K562 (cell line): ENCODE measurements around the gene NPB. TPM values are rescaled to one million over a fixed set of nuclear protein-coding genes. Genes with fewer than 3 reads are reported as not detected.

ENCODE experiments used
- ATF4 ChIP-seq: fragments of 450-650 bp; formaldehyde crosslinking; IDR thresholded peaks from 2 replicates; pipeline ENCODE4 v1.4.0; 2022; ENCODE audit warnings: mild to moderate bottlenecking, moderate library complexity
- CHD2 ChIP-seq: IDR thresholded peaks from 2 replicates; pipeline ENCODE4 v1.6.1; 2011; ENCODE audit warnings: low read depth, low read length
- FOXA1 ChIP-seq: fragments of 450-650 bp; IDR thresholded peaks from 2 replicates; pipeline ENCODE4 v1.6.1; 2016; ENCODE audit warnings: mild to moderate bottlenecking, borderline replicate concordance
- GTF2A2 ChIP-seq: IDR thresholded peaks from 2 replicates; pipeline ENCODE4 v1.6.1; 2016; ENCODE audit warnings: mild to moderate bottlenecking, missing genetic modification characterization, missing compliant biosample characterization
- HMBOX1 ChIP-seq: sonication (generic); IDR thresholded peaks from 2 replicates; pipeline ENCODE4 v1.6.1; 2016
- HNRNPK ChIP-seq: fragments of 200-400 bp; formaldehyde crosslinking; IDR thresholded peaks from one replicate; pipeline ENCODE4 v1.6.1; 2018; ENCODE audit warnings: mild to moderate bottlenecking, low read depth, low read length; ENCODE audit not compliant: poor library complexity, severe bottlenecking
- HOXB6 ChIP-seq: fragments of 250-450 bp; sonication (Bioruptor Pico); IDR thresholded peaks from 2 replicates; pipeline ENCODE4 v1.5.1; 2022; ENCODE audit warnings: mild to moderate bottlenecking, borderline replicate concordance
- MCM2 ChIP-seq: fragments of 450-650 bp; IDR thresholded peaks from 2 replicates; pipeline ENCODE4 v1.6.1; 2017; ENCODE audit warnings: low read depth, mild to moderate bottlenecking
- MTA2 ChIP-seq: fragments of 450-650 bp; IDR thresholded peaks from 2 replicates; pipeline ENCODE4 v1.6.1; 2016; ENCODE audit warnings: low read depth
- MYC ChIP-seq, 2 experiments: fragments of 250-450 bp in 1 of 2; sonication (Bioruptor Pico) in 1 of 2; IDR thresholded peaks; 2 replicates each; pipeline versions ENCODE4 v1.5.1 to v1.6.1; 2012 to 2021; ENCODE audit warnings: low read depth in 2 of 2, borderline replicate concordance in 1 of 2, improper control_type of control experiment in 1 of 2, low read length in 1 of 2, mild to moderate bottlenecking in 1 of 2, moderate library complexity in 1 of 2
- NFIX ChIP-seq: fragments of 250-450 bp; sonication (Bioruptor Pico); IDR thresholded peaks from 2 replicates; pipeline ENCODE4 v1.4.0; 2020; ENCODE audit warnings: low read depth, mild to moderate bottlenecking, moderate library complexity
- NR2C2 ChIP-seq, 2 experiments: fragments of 200-800 bp in 1 of 2; sonication (Bioruptor generic) in 1 of 2; sonication (generic) in 1 of 2; formaldehyde crosslinking in 1 of 2; IDR thresholded peaks; 2 replicates each; pipeline versions ENCODE4 v1.6.1 to v1.8.0; 2016 to 2022; ENCODE audit warnings: mild to moderate bottlenecking in 1 of 2, missing compliant biosample characterization in 1 of 2, missing genetic modification characterization in 1 of 2, missing genetic modification reagents in 1 of 2
- PCBP2 ChIP-seq: fragments of 200-400 bp; formaldehyde crosslinking; IDR thresholded peaks from 2 replicates; pipeline ENCODE4 v1.6.1; 2018; ENCODE audit warnings: low read length, low read depth, mild to moderate bottlenecking, moderate library complexity; ENCODE audit not compliant: poor library complexity, severe bottlenecking
- PHB ChIP-seq: fragments of 250-450 bp; sonication (Bioruptor Pico); IDR thresholded peaks from 2 replicates; pipeline ENCODE4 v1.5.0; 2021
- RFX7 ChIP-seq: fragments of 250-450 bp; sonication (Bioruptor Pico); IDR thresholded peaks from 2 replicates; pipeline ENCODE4 v1.5.1; 2021; ENCODE audit warnings: mild to moderate bottlenecking
- RUNX1 ChIP-seq: sonication (generic); IDR thresholded peaks from 2 replicates; pipeline ENCODE4 v1.6.1; 2016; ENCODE audit warnings: antibody characterized with exemption, low read depth
- SNRNP70 ChIP-seq: fragments of 200-400 bp; formaldehyde crosslinking; optimal IDR thresholded peaks from 2 replicates; pipeline ENCODE3; 2017; ENCODE audit warnings: low read depth, low read length
- STAT5B ChIP-seq: fragments of 250-450 bp; sonication (Bioruptor Pico); IDR thresholded peaks from 2 replicates; pipeline ENCODE4 v1.8.0; 2021; ENCODE audit warnings: mild to moderate bottlenecking, inconsistent platforms
- WHSC1 ChIP-seq: IDR thresholded peaks from one replicate; pipeline ENCODE4 v1.6.1; 2012; ENCODE audit warnings: low read length, control low read depth, inconsistent platforms
- ZNF224 ChIP-seq: sonication (generic); formaldehyde crosslinking; IDR thresholded peaks from 2 replicates; pipeline ENCODE4 v1.8.0; 2022; ENCODE audit warnings: mild to moderate bottlenecking, missing genetic modification reagents
- ZNF324 ChIP-seq: fragments of 250-450 bp; sonication (Bioruptor Pico); IDR thresholded peaks from 2 replicates; pipeline ENCODE4 v1.4.0; 2020; ENCODE audit warnings: mild to moderate bottlenecking
- ZNF395 ChIP-seq: fragments of 200-800 bp; sonication (Bioruptor generic); IDR thresholded peaks from 2 replicates; pipeline ENCODE4 v1.6.1; 2017; ENCODE audit warnings: missing genetic modification characterization, missing compliant biosample characterization
- ZNF436 ChIP-seq: fragments of 250-450, 450-650 bp; sonication (Bioruptor Pico); formaldehyde crosslinking; IDR thresholded peaks from 2 replicates; pipeline ENCODE4 v1.7.0; 2020; ENCODE audit warnings: mild to moderate bottlenecking
- ZNF445 ChIP-seq: fragments of 250-450 bp; sonication (Bioruptor Pico); IDR thresholded peaks from 2 replicates; pipeline ENCODE4 v1.4.0; 2020; ENCODE audit warnings: low read depth, mild to moderate bottlenecking, moderate library complexity
- ZNF76 ChIP-seq: fragments of 250-450 bp; sonication (Bioruptor Pico); IDR thresholded peaks from 2 replicates; pipeline ENCODE4 v1.4.0; 2020; ENCODE audit warnings: mild to moderate bottlenecking, moderate library complexity, borderline replicate concordance
- polyA plus RNA-seq, 8 experiments: library from polyadenylated mRNA; depleted of rRNA in 4 of 8; stranded (reverse) in 5 of 8; unstranded in 3 of 8; fragments of >200 nt; fragmentation: Nextera tagmentation in 2 of 8; fragmentation: Illumina TruSeq in 1 of 8; extraction: Ambion mirVana in 2 of 8; extraction: Trizol in 1 of 8; gene quantifications; 2 replicates each; pipeline versions ENCODE4 v1.2.1 to v1.2.3, GENCODE V29; 2011 to 2014; ENCODE audit warnings: inconsistent platforms in 1 of 8, missing spikeins in 1 of 8
- total RNA-seq, 7 experiments: library from RNA; depleted of rRNA in 6 of 7; stranded (reverse); fragments of >200 nt in 6 of 7; fragmentation: Illumina TruSeq in 2 of 7; extraction: Trizol in 2 of 7; gene quantifications; 2 replicates each; pipeline versions ENCODE4 v1.2.1 to v1.2.3, GENCODE V29; 2011 to 2021; ENCODE audit warnings: low replicate concordance in 1 of 7

The NPB gene
- total and polyA plus RNA-seq, 9 of the 15 experiments (the other 6 are each of a cell fraction or from before 2014, with no cell fraction given), result 0.03 to 0.61 (median 0.14) TPM; not detected in 2

- TF ChIP-seq ATF4 (CRISPR knock-in tag) (no peak), MCM2 (no peak), CHD2 (no peak), SNRNP70 (no peak), NFIX (CRISPR knock-in tag) (no peak), RFX7 (CRISPR knock-in tag) (no peak), ZNF224 (no peak), RUNX1 (no peak), ZNF395 (CRISPR knock-in tag) (peak; percentile 86), STAT5B (no peak), PCBP2 (no peak), MYC (IDR thresholded peaks at IDR 0.05; ENCODE audit: low read depth, low read length) (peak; percentile 82), MYC (CRISPR knock-in tag; IDR thresholded peaks at IDR 0.05; ENCODE audit: borderline replicate concordance, low read depth) (no peak), WHSC1 (no peak), GTF2A2 (tag) (no peak), ZNF324 (no peak), NR2C2 (CRISPR knock-in tag; IDR thresholded peaks at IDR 0.05) (no peak), NR2C2 (tag; IDR thresholded peaks at IDR 0.05) (peak; percentile 73), HMBOX1 (no peak), MTA2 (no peak), PHB (no peak), ZNF436 (CRISPR knock-in tag) (no peak), HOXB6 (CRISPR knock-in tag) (no peak), FOXA1 (no peak), ZNF445 (CRISPR knock-in tag) (no peak), HNRNPK (no peak), ZNF76 (CRISPR knock-in tag) (no peak)
These were observed 21.5 kb downstream of the NPB start (continued) for GRCh38 chr17:81923302-81924260.
